Tibial artery (tissue), 4 donors: ENCODE measurements around the gene SLFNL1.
A peak's percentile ranks its signal among the peaks of the same experiment; 100 is the strongest.

Experiments used
- DNase-seq, 2 donors: peaks; one replicate each; pipeline ENCODE4 v3.0.0-alpha.2; 2019
- H3K27ac ChIP-seq, 2 donors: fragments of 200-600 bp; sonication (generic) in 1 of 2; 1 replicate in 1 of 2; 2 replicates in 1 of 2; pipeline ENCODE4 v1.5.1; 2018 to 2019; ENCODE audit warnings: mild to moderate bottlenecking in 1 of 2
- H3K27me3 ChIP-seq, 2 donors: fragments of 200-600 bp; sonication (generic) in 1 of 2; one replicate each; pipeline versions ENCODE4 v1.5.1 to v1.6.0; 2016 to 2019
- H3K36me3 ChIP-seq, 3 donors: fragments of 200-600 bp; sonication (generic) in 2 of 3; one replicate each; pipeline ENCODE4 v1.5.1; 2016 to 2019; ENCODE audit warnings: mild to moderate bottlenecking in 2 of 3
- H3K4me1 ChIP-seq, 4 donors: fragments of 200-600 bp; sonication (generic) in 2 of 4; 1 replicate in 3 of 4; 2 replicates in 1 of 4; pipeline ENCODE4 v1.5.1; 2016 to 2019
- H3K4me3 ChIP-seq, 2 donors: fragments of 200-600 bp; sonication (generic) in 1 of 2; 1 replicate in 1 of 2; 2 replicates in 1 of 2; pipeline ENCODE4 v1.5.1; 2018 to 2019; ENCODE audit warnings: mild to moderate bottlenecking in 2 of 2
- H3K9me3 ChIP-seq, 3 donors: fragments of 200-600 bp; sonication (generic) in 1 of 3; one replicate each; pipeline ENCODE4 v1.5.1; 2016 to 2019
- intact Hi-C: fragments of 100-400 bp; cut with DNase I; formaldehyde crosslinking; loops from one replicate; pipeline ENCODE4 v1.15.0; 2023; ENCODE audit warnings: low total_unique reads
- TF ChIP-seq, protein P1 (sequence below), 2 experiments: fragments of 200-600 bp in 1 of 2; fragments of 450-650 bp in 1 of 2; IDR thresholded peaks; one replicate each; pipeline ENCODE4 v1.5.1; 2017 to 2019; ENCODE audit warnings: antibody characterized with exemption in 2 of 2, mild to moderate bottlenecking in 1 of 2, moderate library complexity in 1 of 2

The SLFNL1 gene

DNA sequence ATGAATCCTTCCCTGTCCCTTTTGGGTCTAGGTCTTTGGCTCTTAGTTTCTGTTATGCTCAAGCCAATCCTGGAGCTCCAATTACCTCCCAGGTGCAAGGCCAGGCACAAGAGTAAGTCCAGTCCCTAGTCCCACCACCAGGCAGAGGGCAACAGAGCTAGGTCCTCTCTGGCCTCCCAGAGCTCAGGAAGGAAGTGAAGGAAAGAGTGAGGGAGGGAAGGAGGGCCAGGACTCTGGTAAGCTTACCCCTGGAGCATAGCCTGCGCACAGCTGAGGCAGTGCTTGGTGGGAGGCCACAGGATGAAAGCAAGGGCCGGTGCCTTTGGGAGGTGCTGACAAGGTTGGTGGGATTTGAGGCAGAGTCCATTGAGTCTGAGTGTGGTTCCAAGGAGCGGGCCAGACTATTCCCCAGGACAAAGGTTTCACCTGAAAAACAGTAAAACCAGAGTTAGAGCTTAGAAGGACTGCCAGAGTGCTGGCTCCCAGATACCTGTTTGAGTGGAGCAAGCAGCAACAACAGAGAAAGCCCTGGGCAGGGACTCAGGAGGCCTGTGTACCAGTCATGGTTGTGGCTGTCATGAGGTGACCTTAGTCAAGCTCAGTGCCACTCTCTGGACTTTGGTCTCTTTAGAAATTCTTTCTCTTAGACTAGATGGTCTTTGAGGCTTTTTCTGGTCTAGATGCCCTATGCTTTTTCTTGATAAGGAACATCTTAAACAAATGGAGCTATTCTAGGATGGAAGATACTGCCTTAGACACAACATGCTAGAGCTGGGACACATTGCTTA, 15.8 kb upstream of the SLFNL1 start:
- intact Hi-C loops = loop anchor here (10.0 kb wide), 1 partner anchor 207 kb away; the partner anchor contains the start of gene SCMH1
- Histone ChIP-seq H3K36me3 (peaks cover 43 to 91% (median 44%) of the 10 kb centered on the region in 3 donors), H3K9me3 (no peaks in the 10 kb centered on the region)

DNA sequence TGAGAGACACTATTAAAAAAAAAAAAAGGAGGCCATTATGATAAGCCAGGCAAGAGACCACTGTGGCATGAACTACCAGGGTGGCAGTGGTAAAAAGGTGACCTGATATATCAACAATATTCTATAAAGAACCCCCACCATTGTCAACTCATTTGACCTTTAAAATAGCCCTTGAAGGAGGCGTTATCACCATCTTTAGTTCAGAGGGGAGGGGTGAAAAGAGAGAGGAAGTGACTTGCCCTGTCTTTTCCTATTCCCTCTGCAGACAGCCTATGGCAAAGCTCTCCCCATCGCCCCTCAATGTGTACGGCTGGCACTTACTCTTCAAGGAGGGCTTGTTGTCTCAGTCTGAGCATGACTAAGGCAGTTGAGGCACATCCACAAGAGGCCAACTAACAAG, 11.7 kb upstream of the SLFNL1 start:
- DNase-seq = no peak
- intact Hi-C loops = loop anchor here (10.0 kb wide), 1 partner anchor 212 kb away; the partner anchor contains the start of gene SCMH1
- Histone ChIP-seq H3K4me3 (no peak overlapping the region), H3K9me3 (no peaks in the 10 kb centered on the region), H3K36me3 (peaks cover 45 to 100% (median 69%) of the 10 kb centered on the region in 3 donors), H3K4me1 (no peaks in the 10 kb centered on the region), H3K27ac (no peak overlapping the region), H3K27me3 (no peaks in the 10 kb centered on the region)
- TF ChIP-seq, protein P1, sequence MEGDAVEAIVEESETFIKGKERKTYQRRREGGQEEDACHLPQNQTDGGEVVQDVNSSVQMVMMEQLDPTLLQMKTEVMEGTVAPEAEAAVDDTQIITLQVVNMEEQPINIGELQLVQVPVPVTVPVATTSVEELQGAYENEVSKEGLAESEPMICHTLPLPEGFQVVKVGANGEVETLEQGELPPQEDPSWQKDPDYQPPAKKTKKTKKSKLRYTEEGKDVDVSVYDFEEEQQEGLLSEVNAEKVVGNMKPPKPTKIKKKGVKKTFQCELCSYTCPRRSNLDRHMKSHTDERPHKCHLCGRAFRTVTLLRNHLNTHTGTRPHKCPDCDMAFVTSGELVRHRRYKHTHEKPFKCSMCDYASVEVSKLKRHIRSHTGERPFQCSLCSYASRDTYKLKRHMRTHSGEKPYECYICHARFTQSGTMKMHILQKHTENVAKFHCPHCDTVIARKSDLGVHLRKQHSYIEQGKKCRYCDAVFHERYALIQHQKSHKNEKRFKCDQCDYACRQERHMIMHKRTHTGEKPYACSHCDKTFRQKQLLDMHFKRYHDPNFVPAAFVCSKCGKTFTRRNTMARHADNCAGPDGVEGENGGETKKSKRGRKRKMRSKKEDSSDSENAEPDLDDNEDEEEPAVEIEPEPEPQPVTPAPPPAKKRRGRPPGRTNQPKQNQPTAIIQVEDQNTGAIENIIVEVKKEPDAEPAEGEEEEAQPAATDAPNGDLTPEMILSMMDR (IDR thresholded peaks at IDR 0.05) = no peak

More for the DNA sequence above, 15.8 kb upstream of the SLFNL1 start:
- DNase-seq = peak in 1 of 2 donors; percentile 29
- Histone ChIP-seq H3K27ac (no peak overlapping the region), H3K27me3 (no peaks in the 10 kb centered on the region), H3K4me1 (no peaks in the 10 kb centered on the region), H3K4me3 (no peak overlapping the region)
- TF ChIP-seq, protein P1 (IDR thresholded peaks at IDR 0.05) = no peak

DNA sequence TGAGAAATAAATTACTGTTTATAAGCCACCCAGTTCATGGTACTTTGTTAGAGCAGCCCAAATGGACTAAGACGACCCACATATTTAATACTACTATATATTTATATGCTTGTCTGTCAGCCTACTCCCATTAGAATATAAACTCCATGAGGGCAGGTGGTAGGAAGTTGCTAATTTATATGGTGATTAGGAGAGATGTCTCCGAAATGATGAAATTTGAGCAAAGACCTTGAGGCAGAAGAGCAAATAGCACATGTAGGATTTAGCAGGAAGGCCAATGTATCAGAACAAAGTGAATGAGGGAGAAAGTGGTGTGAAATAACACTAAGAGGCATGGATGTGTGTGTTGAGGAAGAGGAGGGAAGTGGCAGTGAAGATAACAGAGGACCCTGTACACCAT, 10.6 kb upstream of the SLFNL1 start:
- TF ChIP-seq, protein P1 (IDR thresholded peaks at IDR 0.05) = no peak
- H3K27ac ChIP-seq = no peak overlapping the region
- H3K9me3 ChIP-seq = no peaks in the 10 kb centered on the region
- peaks cover 48 to 100% (median 72%) of the 10 kb centered on the region in 3 donors for H3K36me3 ChIP-seq
- DNase-seq = no peak
- H3K4me1 ChIP-seq = no peaks in the 10 kb centered on the region
- intact Hi-C loops = loop anchor here (10.0 kb wide), 1 partner anchor 213 kb away; the partner anchor contains the start of gene SCMH1
- no peak overlapping the region for H3K4me3 ChIP-seq
- H3K27me3 ChIP-seq = no peaks in the 10 kb centered on the region

DNA sequence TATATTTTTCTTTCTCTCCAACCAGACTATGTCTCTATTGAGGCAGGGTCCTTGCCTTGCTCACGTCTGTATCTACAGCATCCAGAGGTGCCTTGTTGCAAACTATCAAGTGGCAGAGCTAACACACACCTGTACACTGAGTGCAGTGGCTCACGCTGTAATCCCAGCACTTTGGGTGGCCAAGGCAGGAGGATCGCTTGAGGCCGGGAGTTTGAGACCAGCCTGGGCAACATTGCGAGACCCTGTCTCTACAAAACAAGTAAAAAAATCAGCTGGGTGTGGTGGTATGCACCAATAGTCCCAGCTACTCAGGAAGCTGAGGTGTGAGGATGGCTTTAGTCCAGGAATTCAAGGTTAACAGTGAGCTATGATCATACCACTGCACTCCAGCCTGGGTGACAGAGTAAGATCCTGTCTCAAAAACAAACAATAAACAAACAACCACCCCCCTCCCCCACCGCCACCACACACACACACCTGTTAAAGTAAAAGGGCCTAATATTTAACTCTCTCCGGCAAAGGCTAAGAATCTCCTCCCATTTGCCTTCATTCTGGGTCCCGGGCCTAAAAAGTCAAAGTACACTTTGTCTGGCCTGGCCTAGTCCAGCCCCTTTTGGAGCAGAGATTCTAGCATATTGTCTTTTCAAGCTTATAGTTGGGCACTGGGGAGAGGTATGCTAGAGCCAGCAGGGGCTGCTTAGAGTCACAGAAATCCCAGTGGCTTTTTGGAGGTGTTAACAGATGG, 9.5 kb upstream of the SLFNL1 start:
- TF ChIP-seq, protein P1 (IDR thresholded peaks at IDR 0.05) = no peak
- Histone ChIP-seq H3K4me1 (no peaks in the 10 kb centered on the region), H3K27ac (no peak overlapping the region), H3K4me3 (no peak overlapping the region), H3K9me3 (no peaks in the 10 kb centered on the region), H3K27me3 (no peaks in the 10 kb centered on the region), H3K36me3 (peaks cover 39 to 100% (median 67%) of the 10 kb centered on the region in 3 donors)
- intact Hi-C loops = loop anchor here (10.0 kb wide), 1 partner anchor 214 kb away; the partner anchor contains the start of gene SCMH1
- peak in 1 of 2 donors; percentile 21 for DNase-seq

DNA sequence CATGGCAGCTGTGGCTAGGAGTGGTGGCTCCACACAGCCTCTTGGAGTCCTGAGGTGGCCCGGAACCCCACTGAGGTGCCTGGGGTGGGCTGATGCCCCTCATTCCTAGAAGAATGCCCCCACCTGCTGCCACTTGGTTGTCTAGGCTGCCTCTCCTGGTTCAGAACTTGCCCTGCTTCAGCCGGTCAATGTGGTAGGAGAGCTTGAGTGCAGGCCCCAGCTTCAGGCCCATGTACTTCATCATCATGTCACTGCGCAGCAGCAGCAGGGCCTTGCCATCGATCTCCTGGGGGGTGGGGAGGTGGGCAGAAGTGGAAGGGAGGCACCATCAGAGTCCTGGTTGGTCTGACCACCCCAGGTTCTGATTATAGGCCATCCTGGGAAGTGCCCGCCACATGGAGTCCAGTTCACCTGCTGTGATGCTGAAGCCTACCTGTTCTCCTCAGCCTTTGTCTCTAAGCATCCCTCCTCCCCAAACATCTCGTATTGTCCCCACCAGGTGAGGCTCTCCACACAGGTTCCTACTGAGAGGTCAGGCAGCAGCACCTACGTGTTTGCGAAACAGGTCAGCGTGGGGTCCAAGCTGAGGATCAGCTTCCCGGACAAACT, 6.6 kb upstream of the SLFNL1 start:
- H3K27ac ChIP-seq = no peak overlapping the region
- intact Hi-C loops = no loop called here
- H3K27me3 ChIP-seq = no peaks in the 10 kb centered on the region
- peaks cover 32 to 95% (median 64%) of the 10 kb centered on the region in 3 donors for H3K36me3 ChIP-seq
- H3K4me3 ChIP-seq = no peak overlapping the region
- H3K9me3 ChIP-seq = no peaks in the 10 kb centered on the region
- TF ChIP-seq, protein P1 (IDR thresholded peaks at IDR 0.05) = no peak
- DNase-seq = peak in 1 of 2 donors; percentile 45
- H3K4me1 ChIP-seq = no peaks in the 10 kb centered on the region
